CD4-positive, CD25-positive, alpha-beta regulatory T cell (primary cell): ENCODE results near the gene ZPR1. TPM values are rescaled to one million over a fixed set of nuclear protein-coding genes. Genes with fewer than 3 reads are reported as not detected.
A peak's percentile ranks its signal among the peaks of the same experiment; 100 is the strongest.

ENCODE experiments used
- ATAC-seq, 2 donors: fragments of 150-1000 bp; cut with Tn5 transposase; one replicate each; pipeline ENCODE4 v1.10.0; 2021; ENCODE audit warnings: low read depth in 2 of 2, moderate number of reproducible peaks in 2 of 2, moderate library complexity in 1 of 2
- DNase-seq, 3 donors: peaks; one replicate each; pipeline versions ENCODE4 v3.0.0 to v3.0.0-alpha.2; 2012 to 2022; ENCODE audit warnings: mixed read lengths in 1 of 3
- H3K27ac ChIP-seq: one replicate; pipeline ENCODE4 v1.7.0; 2013; ENCODE audit warnings: mild to moderate bottlenecking, low read length; ENCODE audit not compliant: insufficient read depth, poor library complexity, severe bottlenecking
- H3K27me3 ChIP-seq: one replicate; pipeline ENCODE4 v1.7.0; 2013; ENCODE audit warnings: low read length; ENCODE audit not compliant: control insufficient read depth, insufficient read depth
- H3K36me3 ChIP-seq: one replicate; pipeline ENCODE4 v1.7.0; 2013; ENCODE audit warnings: mild to moderate bottlenecking, low read length, moderate library complexity; ENCODE audit not compliant: control insufficient read depth, insufficient read depth
- H3K4me1 ChIP-seq: 2 replicates; pipeline ENCODE4 v1.7.0; 2013; ENCODE audit warnings: mild to moderate bottlenecking, low read length; ENCODE audit not compliant: insufficient read depth, control insufficient read depth, poor library complexity, severe bottlenecking
- H3K4me3 ChIP-seq: one replicate; pipeline ENCODE4 v1.7.0; 2013; ENCODE audit warnings: low read depth, mild to moderate bottlenecking, low read length, moderate library complexity
- H3K9me3 ChIP-seq, 2 experiments: 1 replicate in 1 of 2; 2 replicates in 1 of 2; pipeline ENCODE4 v1.7.0; 2013; ENCODE audit warnings: low read length in 2 of 2, mild to moderate bottlenecking in 1 of 2, moderate library complexity in 1 of 2; ENCODE audit not compliant: control insufficient read depth in 2 of 2
- H3K27ac Mint-ChIP-seq, 3 donors: one replicate each; pipeline ENCODE4 v1.8.0; 2020 to 2022; ENCODE audit warnings: mild to moderate bottlenecking in 3 of 3, mixed read lengths in 3 of 3, moderate library complexity in 2 of 3
- H3K27me3 Mint-ChIP-seq: one replicate; pipeline ENCODE4 v1.8.0; 2022; ENCODE audit warnings: mild to moderate bottlenecking, mixed read lengths
- H3K36me3 Mint-ChIP-seq: one replicate; pipeline ENCODE4 v1.8.0; 2020; ENCODE audit warnings: mixed read lengths
- H3K4me1 Mint-ChIP-seq, 4 donors: one replicate each; pipeline ENCODE4 v1.8.0; 2020 to 2022; ENCODE audit warnings: mixed read lengths in 4 of 4, mild to moderate bottlenecking in 1 of 4
- H3K4me3 Mint-ChIP-seq, 4 donors: one replicate each; pipeline ENCODE4 v1.8.0; 2020 to 2022; ENCODE audit warnings: mild to moderate bottlenecking in 4 of 4, mixed read lengths in 4 of 4, moderate library complexity in 3 of 4
- H3K9me3 Mint-ChIP-seq, 7 donors: one replicate each; pipeline ENCODE4 v1.8.0; 2020 to 2022; ENCODE audit warnings: mixed read lengths in 7 of 7, mild to moderate bottlenecking in 3 of 7, moderate library complexity in 2 of 7
- polyA plus RNA-seq, 4 donors: library from polyadenylated mRNA; unstranded; fragments of 300-500 nt; fragmentation: Illumina TruSeq; gene quantifications; one replicate each; pipeline ENCODE4 v1.2.3, GENCODE V29; 2021
- total RNA-seq: library from RNA; stranded (reverse); gene quantifications from one replicate; pipeline ENCODE4 v1.2.3, GENCODE V29; 2022

The ZPR1 gene
- total and polyA plus RNA-seq, 5 donors from 2014 or later, result 43.4 to 99.8 (median 45.1) TPM

DNA sequence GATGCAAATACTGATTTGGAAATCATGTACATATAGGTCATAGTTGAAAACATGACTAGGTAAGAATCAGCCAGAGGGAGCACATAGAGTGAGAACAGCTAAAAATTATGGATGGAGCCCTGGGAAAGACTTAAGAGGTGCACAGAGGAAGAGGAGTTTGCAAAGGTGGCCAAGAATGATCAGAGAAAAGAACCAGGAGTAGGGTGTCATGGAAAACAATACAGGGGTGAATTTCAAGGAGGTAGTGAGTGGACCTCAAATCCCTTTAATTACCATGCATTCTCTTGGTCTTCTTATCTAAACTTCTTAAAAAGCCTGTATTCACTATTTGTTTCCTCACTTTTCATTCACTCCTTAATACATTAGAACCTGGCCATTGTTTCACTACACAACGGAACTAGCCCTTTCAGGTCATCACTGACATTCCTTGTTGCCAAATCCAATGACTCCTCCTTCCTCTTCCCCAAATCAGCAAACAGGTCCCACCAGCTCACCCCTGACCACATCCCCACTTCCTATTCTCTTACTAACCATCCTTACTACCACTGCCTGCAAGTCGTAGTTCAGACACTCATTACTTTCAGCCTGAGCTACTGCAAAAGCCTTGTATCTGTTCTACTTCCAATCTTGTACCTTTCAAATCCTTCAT, 37.6 kb downstream of the ZPR1 start:
- H3K4me3 ChIP-seq, result no peak overlapping the region
- H3K9me3 ChIP-seq, result no peaks in the 10 kb centered on the region
- Mint-ChIP-seq H3K27me3 (no peaks in the 10 kb centered on the region), H3K27ac (no peak overlapping the region), H3K4me1 (peaks cover 0 to 17% (median 8%) of the 10 kb centered on the region in 4 donors), H3K4me3 (no peak overlapping the region), H3K9me3 (no peaks in the 10 kb centered on the region), H3K36me3 (peaks cover 37% of the 10 kb centered on the region)
- no peaks in the 10 kb centered on the region for H3K4me1 ChIP-seq
- H3K27ac ChIP-seq, result no peak overlapping the region
- DNase-seq, result no peak
- ATAC-seq, result no peak
- no peaks in the 10 kb centered on the region for H3K27me3 ChIP-seq
- peaks cover 68% of the 10 kb centered on the region for H3K36me3 ChIP-seq

DNA sequence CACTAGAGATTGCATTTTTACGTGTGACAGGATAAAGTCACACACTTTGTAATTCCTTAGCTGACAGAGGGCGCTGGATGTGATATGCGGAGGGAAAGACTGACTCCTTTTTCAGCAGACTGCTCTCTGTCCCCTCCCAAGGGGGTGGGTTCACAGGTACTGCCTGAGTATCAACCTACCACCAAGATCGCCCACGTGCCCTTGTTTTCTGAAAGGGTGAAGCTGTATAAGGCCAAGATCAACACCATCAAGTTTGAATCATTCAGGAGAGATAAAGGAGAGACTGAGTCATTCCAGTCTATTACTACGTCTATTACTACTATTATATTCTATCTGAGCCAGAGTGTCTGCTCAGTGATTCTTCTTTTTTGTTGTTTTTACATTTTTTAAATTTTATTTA, 45.7 kb downstream of the ZPR1 start:
- Histone ChIP-seq H3K27ac (no peak overlapping the region), H3K36me3 (peaks cover 10% of the 10 kb centered on the region), H3K27me3 (no peaks in the 10 kb centered on the region), H3K4me3 (no peak overlapping the region), H3K4me1 (no peaks in the 10 kb centered on the region), H3K9me3 (no peaks in the 10 kb centered on the region)
- H3K36me3 Mint-ChIP-seq, result peaks cover 13% of the 10 kb centered on the region
- H3K4me1 Mint-ChIP-seq, result peaks cover 0 to 4% (median 0%) of the 10 kb centered on the region in 4 donors
- H3K9me3 Mint-ChIP-seq, result no peaks in the 10 kb centered on the region
- no peak overlapping the region for H3K4me3 Mint-ChIP-seq
- H3K27me3 Mint-ChIP-seq, result no peaks in the 10 kb centered on the region
- DNase-seq (no peak), ATAC-seq (no peak)
- no peak overlapping the region for H3K27ac Mint-ChIP-seq

DNA sequence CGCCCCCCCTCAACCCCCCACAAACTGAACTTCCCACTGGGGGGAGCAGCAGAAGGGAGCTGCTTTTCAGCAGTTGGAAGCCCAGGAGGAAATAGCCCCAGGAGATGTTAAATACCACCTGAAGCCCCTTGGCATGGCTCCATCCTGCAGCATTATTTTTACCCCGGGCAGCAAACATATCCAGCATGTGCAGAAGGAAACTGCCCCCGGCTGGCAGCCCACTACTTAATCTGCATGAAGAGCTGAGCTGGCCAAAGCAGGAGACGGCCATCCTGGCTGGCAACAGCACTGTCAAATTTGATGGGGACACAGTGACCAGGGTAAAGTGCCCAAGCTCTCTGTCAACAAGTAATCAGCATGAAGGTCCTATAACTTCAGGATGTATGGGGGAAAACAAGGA, 47.1 kb downstream of the ZPR1 start:
- Mint-ChIP-seq H3K9me3 (no peaks in the 10 kb centered on the region), H3K27ac (no peak overlapping the region), H3K4me1 (peaks cover 0 to 4% (median 0%) of the 10 kb centered on the region in 4 donors)

DNA sequence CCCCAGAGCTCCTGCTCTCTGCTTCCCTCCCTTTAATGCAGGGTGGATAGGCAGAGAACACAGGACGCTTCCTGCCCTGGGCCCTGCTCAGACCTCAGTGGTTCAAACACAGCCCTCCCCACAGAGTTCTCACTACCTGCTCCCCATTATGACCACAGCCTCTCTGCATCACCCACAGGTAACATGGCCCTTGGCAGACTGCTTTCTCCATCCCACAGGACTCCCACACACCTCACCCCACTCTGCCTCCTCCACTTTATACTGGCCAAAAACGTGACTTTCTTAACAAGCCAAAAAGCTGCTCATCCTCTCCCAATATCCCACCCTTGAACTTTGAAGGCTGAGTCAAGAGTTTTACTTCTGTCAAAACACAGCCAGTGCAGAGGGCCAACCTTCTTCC, 48.8 kb downstream of the ZPR1 start:
- no peaks in the 10 kb centered on the region for H3K4me1 ChIP-seq
- no peak for DNase-seq
- no peak for ATAC-seq
- Mint-ChIP-seq H3K27me3 (no peaks in the 10 kb centered on the region), H3K36me3 (peaks cover 4% of the 10 kb centered on the region), H3K27ac (peak overlapping the region in 1 of 3 donors; percentile 31), H3K4me1 (peaks cover 0 to 4% (median 0%) of the 10 kb centered on the region in 4 donors), H3K9me3 (no peaks in the 10 kb centered on the region), H3K4me3 (no peak overlapping the region)
- H3K36me3 ChIP-seq, result no peaks in the 10 kb centered on the region
- no peak overlapping the region for H3K4me3 ChIP-seq
- no peak overlapping the region for H3K27ac ChIP-seq
- H3K9me3 ChIP-seq, result no peaks in the 10 kb centered on the region
- no peaks in the 10 kb centered on the region for H3K27me3 ChIP-seq

More for the DNA sequence above, 47.1 kb downstream of the ZPR1 start:
- H3K27me3 Mint-ChIP-seq, result no peaks in the 10 kb centered on the region
- Histone ChIP-seq H3K27me3 (no peaks in the 10 kb centered on the region), H3K4me3 (no peak overlapping the region), H3K9me3 (no peaks in the 10 kb centered on the region), H3K4me1 (no peaks in the 10 kb centered on the region), H3K36me3 (no peaks in the 10 kb centered on the region), H3K27ac (no peak overlapping the region)
- DNase-seq, result no peak
- H3K4me3 Mint-ChIP-seq, result no peak overlapping the region
- ATAC-seq, result no peak
- H3K36me3 Mint-ChIP-seq, result peaks cover 7% of the 10 kb centered on the region

DNA sequence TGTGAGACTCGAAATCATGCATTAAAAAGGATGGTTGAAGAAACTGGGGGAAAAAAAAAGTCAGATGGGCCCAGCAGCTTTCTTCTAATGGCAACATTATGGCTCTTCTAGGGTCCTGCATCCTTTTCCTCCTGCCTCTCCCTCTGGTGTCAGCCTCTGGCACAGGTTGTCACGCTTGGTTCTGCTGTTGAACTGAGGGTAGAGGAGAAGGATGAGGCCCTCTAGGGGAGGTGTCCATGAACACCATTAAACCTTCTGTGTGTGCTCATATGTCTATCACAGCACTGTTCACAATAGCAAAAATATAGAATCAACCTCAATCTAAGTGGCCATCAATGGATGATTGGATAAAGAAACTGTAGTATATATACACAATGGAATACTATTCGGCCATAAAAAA, 51.1 kb downstream of the ZPR1 start:
- H3K27me3 Mint-ChIP-seq, result no peaks in the 10 kb centered on the region
- ATAC-seq, result no peak
- H3K27ac ChIP-seq, result no peak overlapping the region
- no peak overlapping the region for H3K4me3 ChIP-seq
- H3K27ac Mint-ChIP-seq, result no peak overlapping the region
- no peaks in the 10 kb centered on the region for H3K36me3 ChIP-seq
- peaks cover 4% of the 10 kb centered on the region for H3K36me3 Mint-ChIP-seq
- peaks cover 2 to 7% (median 4%) of the 10 kb centered on the region in 4 donors for H3K4me1 Mint-ChIP-seq
- H3K27me3 ChIP-seq, result no peaks in the 10 kb centered on the region
- DNase-seq, result peak in 1 of 3 donors; percentile 24
- no peaks in the 10 kb centered on the region for H3K9me3 Mint-ChIP-seq
- H3K4me1 ChIP-seq, result peaks cover 3% of the 10 kb centered on the region
- H3K4me3 Mint-ChIP-seq, result no peak overlapping the region
- no peaks in the 10 kb centered on the region for H3K9me3 ChIP-seq

DNA sequence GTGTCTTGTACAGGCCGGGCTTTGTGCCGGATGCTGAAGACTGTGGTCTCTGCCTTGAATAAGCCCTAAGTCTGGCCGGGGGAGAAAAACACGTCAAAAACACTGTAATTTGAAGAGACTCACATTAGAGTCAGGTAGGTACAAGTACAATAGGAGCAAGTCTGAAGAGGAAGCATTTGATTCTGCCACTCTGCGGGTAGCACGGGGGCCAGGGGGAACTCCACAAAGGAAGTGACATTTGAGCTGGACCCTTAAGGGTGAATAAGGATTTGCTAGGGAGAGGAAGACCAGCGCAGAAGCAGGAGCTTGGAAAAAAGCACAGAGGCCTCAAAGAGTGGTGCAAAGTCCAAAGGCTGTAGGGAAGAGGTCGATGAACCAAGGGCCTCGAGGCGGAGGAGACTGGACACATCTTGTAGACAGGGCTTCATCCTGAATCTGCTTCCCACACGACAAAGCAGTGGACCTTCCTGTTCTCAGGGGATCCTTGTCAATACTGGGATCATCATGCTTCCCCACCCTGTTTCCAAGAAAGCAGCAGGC, 53.8 kb downstream of the ZPR1 start:
- Mint-ChIP-seq H3K9me3 (no peaks in the 10 kb centered on the region), H3K4me3 (no peak overlapping the region), H3K4me1 (peaks cover 0 to 7% (median 4%) of the 10 kb centered on the region in 4 donors), H3K27me3 (no peaks in the 10 kb centered on the region), H3K36me3 (peaks cover 4% of the 10 kb centered on the region), H3K27ac (peak overlapping the region in 1 of 3 donors; percentile 11)
- DNase-seq (no peak), ATAC-seq (no peak)
- Histone ChIP-seq H3K4me3 (no peak overlapping the region), H3K36me3 (no peaks in the 10 kb centered on the region), H3K27ac (no peak overlapping the region), H3K27me3 (no peaks in the 10 kb centered on the region), H3K9me3 (no peaks in the 10 kb centered on the region), H3K4me1 (peaks cover 3% of the 10 kb centered on the region)

DNA sequence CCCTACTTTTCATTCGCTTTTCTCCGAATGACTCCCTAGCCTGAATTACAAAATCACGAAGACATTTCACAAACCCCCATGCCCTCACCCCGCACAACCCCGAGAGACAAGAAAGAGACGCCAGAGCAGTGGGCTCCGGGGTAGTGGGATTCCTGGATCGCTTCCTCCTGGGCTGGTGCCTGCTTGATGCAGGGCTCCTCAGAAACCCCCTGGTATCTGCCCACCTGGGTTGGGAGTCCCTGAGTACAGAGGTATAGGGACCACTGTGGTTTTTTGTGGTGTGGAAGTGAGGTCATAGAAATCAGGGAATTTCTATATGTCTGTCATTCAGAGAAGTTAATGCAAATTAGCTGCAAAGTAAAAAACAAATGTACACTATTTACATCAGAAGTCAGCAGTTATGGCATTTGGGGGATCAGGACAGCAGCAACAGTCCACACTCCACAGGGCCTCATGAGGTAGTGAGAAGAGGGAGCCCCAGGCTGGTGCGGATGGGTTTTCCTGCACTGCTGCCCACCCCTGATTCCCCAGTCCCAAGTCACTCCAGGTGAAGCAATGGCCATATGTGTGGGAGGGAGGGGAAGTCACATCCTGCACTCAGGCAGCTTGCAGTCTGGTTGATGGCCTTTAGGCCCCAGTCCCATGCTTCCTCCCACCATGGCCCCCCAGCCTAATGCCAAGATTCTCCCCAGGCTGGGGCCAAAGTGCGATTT, 54.6 kb downstream of the ZPR1 start:
- Histone ChIP-seq H3K4me3 (no peak overlapping the region), H3K4me1 (peaks cover 3% of the 10 kb centered on the region), H3K27me3 (no peaks in the 10 kb centered on the region), H3K9me3 (no peaks in the 10 kb centered on the region), H3K27ac (no peak overlapping the region), H3K36me3 (no peaks in the 10 kb centered on the region)
- Mint-ChIP-seq H3K9me3 (no peaks in the 10 kb centered on the region), H3K4me3 (no peak overlapping the region), H3K27me3 (no peaks in the 10 kb centered on the region), H3K36me3 (peaks cover 4% of the 10 kb centered on the region), H3K27ac (peak overlapping the region in 1 of 3 donors; percentile 69), H3K4me1 (peaks cover 0 to 7% (median 4%) of the 10 kb centered on the region in 4 donors)
- no peak for ATAC-seq
- DNase-seq, result no peak
